ENCODE data around the gene PLEKHD1. TPM values are rescaled to one million over a fixed set of nuclear protein-coding genes. Genes with fewer than 3 reads are reported as not detected.

The PLEKHD1 gene
- total RNA-seq, 4 donors from 2014 or later, result 0.04 to 0.10 TPM; not detected in 2

- DNase-seq (no peak), ATAC-seq (no peak)
- intact Hi-C loops (cut with DNase I; ENCODE audit: low total_unique reads) (loop anchor here (1.0 kb wide), 1 partner anchor 8 kb away; no protein-coding TSS in a partner anchor), in situ Hi-C loops (cut with MboI; ENCODE audit: low sequenced_read_pairs in 4 of 4) (no loop called here)
- peak in 3 of 5 experiments; percentile 29 to 48 (median 32) for TF ChIP-seq CTCF (IDR thresholded peaks at IDR 0.05 in 4 of 5, conservative IDR thresholded peaks at IDR 0.05 in 1 of 5)
- no peak for TF ChIP-seq POLR2A (IDR thresholded peaks at IDR 0.05)
- H3K27me3 ChIP-seq, result peaks cover 20 to 28% (median 27%) of the 10 kb centered on the region in 3 donors
- no peak overlapping the region for H3K27ac ChIP-seq
- no peaks in the 10 kb centered on the region for H3K9me3 ChIP-seq
- no peaks in the 10 kb centered on the region for H3K36me3 ChIP-seq
- H3K4me1 ChIP-seq, result no peaks in the 10 kb centered on the region
- peak overlapping the region in 1 of 4 donors; percentile 25 for H3K4me3 ChIP-seq
Observed at GRCh38 chr14:69547701-69548348, 63.3 kb downstream of the PLEKHD1 start.

GRCh38 chr14:69548566-69548965 is 64.0 kb downstream of the PLEKHD1 start:
- H3K36me3 ChIP-seq, result no peaks in the 10 kb centered on the region
- H3K27ac ChIP-seq, result no peak overlapping the region
- H3K4me3 ChIP-seq, result no peak overlapping the region
- TF ChIP-seq CTCF (IDR thresholded peaks at IDR 0.05 in 4 of 5, conservative IDR thresholded peaks at IDR 0.05 in 1 of 5) (no peak), POLR2A (IDR thresholded peaks at IDR 0.05) (no peak)
- no peaks in the 10 kb centered on the region for H3K9me3 ChIP-seq
- intact Hi-C loops (cut with DNase I; ENCODE audit: low total_unique reads), result loop anchor here (1.0 kb wide), 1 partner anchor 8 kb away; no protein-coding TSS in a partner anchor
- H3K27me3 ChIP-seq, result peaks cover 20 to 28% (median 27%) of the 10 kb centered on the region in 3 donors
- in situ Hi-C loops (cut with MboI; ENCODE audit: low sequenced_read_pairs in 4 of 4), result no loop called here
- no peaks in the 10 kb centered on the region for H3K4me1 ChIP-seq
- no peak for ATAC-seq
- DNase-seq, result no peak

GRCh38 chr14:69551511-69551910 is 67.0 kb downstream of the PLEKHD1 start:
- TF ChIP-seq CTCF (IDR thresholded peaks at IDR 0.05 in 4 of 5, conservative IDR thresholded peaks at IDR 0.05 in 1 of 5), result no peak
- TF ChIP-seq POLR2A (IDR thresholded peaks at IDR 0.05), result no peak
- no peak overlapping the region for H3K4me3 ChIP-seq
- H3K36me3 ChIP-seq, result no peaks in the 10 kb centered on the region
- H3K4me1 ChIP-seq, result no peaks in the 10 kb centered on the region
- peaks cover 20 to 28% (median 27%) of the 10 kb centered on the region in 3 donors for H3K27me3 ChIP-seq
- intact Hi-C loops (cut with DNase I; ENCODE audit: low total_unique reads) (no loop called here), in situ Hi-C loops (cut with MboI; ENCODE audit: low sequenced_read_pairs in 4 of 4) (no loop called here)
- DNase-seq, result no peak
- no peak for ATAC-seq
- no peak overlapping the region for H3K27ac ChIP-seq
- H3K9me3 ChIP-seq, result no peaks in the 10 kb centered on the region

GRCh38 chr14:69553252-69553651 is 68.7 kb downstream of the PLEKHD1 start:
- TF ChIP-seq CTCF (IDR thresholded peaks at IDR 0.05 in 4 of 5, conservative IDR thresholded peaks at IDR 0.05 in 1 of 5) (no peak), POLR2A (IDR thresholded peaks at IDR 0.05) (no peak)
- ATAC-seq (no peak), DNase-seq (no peak)
- in situ Hi-C loops (cut with MboI; ENCODE audit: low sequenced_read_pairs in 4 of 4) (no loop called here), intact Hi-C loops (cut with DNase I; ENCODE audit: low total_unique reads) (no loop called here)
- H3K36me3 ChIP-seq, result no peaks in the 10 kb centered on the region
- no peak overlapping the region for H3K27ac ChIP-seq
- no peak overlapping the region for H3K4me3 ChIP-seq
- no peaks in the 10 kb centered on the region for H3K9me3 ChIP-seq
- H3K4me1 ChIP-seq, result no peaks in the 10 kb centered on the region
- peaks cover 15 to 21% (median 18%) of the 10 kb centered on the region in 3 donors for H3K27me3 ChIP-seq

All from gastrocnemius medialis (tissue), 4 donors.